Mesothelial cell of epicardium (in vitro differentiated cells): ENCODE results near the gene TLE3. TPM values are rescaled to one million over a fixed set of nuclear protein-coding genes. Genes with fewer than 3 reads are reported as not detected.

Source experiments
- DNase-seq, 2 experiments: peaks; one replicate each; pipeline ENCODE4 v3.0.0; 2021; ENCODE audit warnings: low spot score in 2 of 2; ENCODE audit not compliant: unreplicated experiment in 2 of 2
- H3K27ac Mint-ChIP-seq: 2 replicates; pipeline ENCODE4 v1.8.0; 2021; ENCODE audit warnings: mixed read lengths
- H3K27me3 Mint-ChIP-seq: 2 replicates; pipeline ENCODE4 v1.8.0; 2021; ENCODE audit warnings: low read depth, mixed read lengths
- H3K36me3 Mint-ChIP-seq: 2 replicates; pipeline ENCODE4 v1.8.0; 2021; ENCODE audit warnings: mixed read lengths
- H3K4me1 Mint-ChIP-seq: 2 replicates; pipeline ENCODE4 v1.8.0; 2021; ENCODE audit warnings: mixed read lengths
- H3K4me3 Mint-ChIP-seq: 2 replicates; pipeline ENCODE4 v1.8.0; 2021; ENCODE audit warnings: mild to moderate bottlenecking, moderate library complexity, mixed read lengths
- H3K9me3 Mint-ChIP-seq: 2 replicates; pipeline ENCODE4 v1.8.0; 2021; ENCODE audit warnings: mixed read lengths
- CTCF ChIP-seq: fragments of 200-600 bp; sonication (generic); IDR thresholded peaks from one replicate; pipeline ENCODE4 v1.5.0; 2021; ENCODE audit warnings: antibody characterized with exemption; ENCODE audit not compliant: unreplicated experiment
- total RNA-seq: library from RNA; stranded (reverse); gene quantifications from 3 replicates; pipeline ENCODE4 v1.2.1, GENCODE V29; 2021

The TLE3 gene
- total RNA-seq, 1 donor from 2014 or later = 165 TPM

DNA sequence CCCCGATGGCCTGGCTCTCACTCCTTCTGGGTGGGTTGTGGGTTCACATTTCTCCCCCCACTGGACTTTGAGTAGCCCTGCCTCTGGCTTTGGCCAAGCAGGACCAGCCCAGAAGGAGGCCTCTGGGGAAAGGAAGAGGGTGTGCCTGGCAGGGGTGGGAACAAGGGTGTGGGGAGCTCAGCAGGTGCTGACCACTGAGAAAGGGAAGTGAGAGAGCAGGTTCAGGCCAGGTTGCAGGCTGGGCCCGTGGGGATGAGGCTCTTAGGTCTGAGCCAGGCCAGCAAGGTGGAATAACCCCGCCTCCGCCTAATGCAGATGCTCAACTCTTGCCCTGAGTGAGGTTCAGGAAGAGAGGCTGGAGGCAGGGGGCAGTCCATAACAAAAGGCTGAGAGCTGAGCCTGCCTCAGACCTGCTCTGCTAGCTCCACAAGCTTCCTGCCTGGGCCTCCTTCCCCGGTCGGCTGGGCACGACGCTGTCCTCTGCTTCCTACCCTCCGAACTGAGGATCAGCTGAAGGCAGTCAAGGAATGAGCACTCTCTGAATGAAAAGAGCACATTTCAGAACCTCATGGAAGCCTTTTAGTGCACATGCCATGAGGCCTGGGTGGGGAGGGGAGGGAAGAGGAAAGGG, 82.7 kb downstream of the TLE3 start:
- no peak overlapping the region for H3K4me3 Mint-ChIP-seq
- H3K36me3 Mint-ChIP-seq = no peaks in the 10 kb centered on the region
- no peak for DNase-seq
- peaks cover 34% of the 10 kb centered on the region for H3K27me3 Mint-ChIP-seq
- no peak overlapping the region for H3K27ac Mint-ChIP-seq
- peaks cover 29% of the 10 kb centered on the region for H3K4me1 Mint-ChIP-seq
- H3K9me3 Mint-ChIP-seq = no peaks in the 10 kb centered on the region
- TF ChIP-seq CTCF = no peak

DNA sequence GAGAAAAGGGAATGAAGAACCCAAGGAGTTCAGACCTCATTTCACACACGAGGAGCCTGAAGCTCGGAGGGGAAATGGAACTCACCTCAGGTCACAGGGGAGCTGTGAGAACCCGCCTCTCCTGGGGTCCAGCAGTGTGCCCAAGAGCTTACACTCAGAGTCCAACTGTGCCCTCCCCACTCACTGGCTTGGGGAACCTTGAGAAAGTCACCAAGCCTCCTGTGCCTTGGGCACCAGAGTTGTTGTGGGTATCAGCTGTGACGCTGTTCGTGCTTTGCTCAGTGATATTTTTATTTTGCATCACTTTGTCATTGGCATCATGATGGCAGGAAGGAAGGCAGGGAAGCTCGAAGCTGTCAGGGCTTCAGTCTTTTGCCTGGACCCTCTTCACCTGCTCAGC, 83.4 kb downstream of the TLE3 start:
- Mint-ChIP-seq H3K27ac (no peak overlapping the region), H3K27me3 (peaks cover 34% of the 10 kb centered on the region), H3K4me1 (peaks cover 29% of the 10 kb centered on the region), H3K9me3 (no peaks in the 10 kb centered on the region), H3K36me3 (no peaks in the 10 kb centered on the region), H3K4me3 (no peak overlapping the region)
- TF ChIP-seq CTCF = no peak
- DNase-seq = no peak

- no peaks in the 10 kb centered on the region for H3K9me3 Mint-ChIP-seq
- no peaks in the 10 kb centered on the region for H3K36me3 Mint-ChIP-seq
- no peak for TF ChIP-seq CTCF
- peaks cover 32% of the 10 kb centered on the region for H3K4me1 Mint-ChIP-seq
- H3K4me3 Mint-ChIP-seq = no peak overlapping the region
- no peak overlapping the region for H3K27ac Mint-ChIP-seq
- H3K27me3 Mint-ChIP-seq = peaks cover 34% of the 10 kb centered on the region
- DNase-seq = no peak
Observed at GRCh38 chr15:70013656-70014313, 83.9 kb downstream of the TLE3 start.

DNA sequence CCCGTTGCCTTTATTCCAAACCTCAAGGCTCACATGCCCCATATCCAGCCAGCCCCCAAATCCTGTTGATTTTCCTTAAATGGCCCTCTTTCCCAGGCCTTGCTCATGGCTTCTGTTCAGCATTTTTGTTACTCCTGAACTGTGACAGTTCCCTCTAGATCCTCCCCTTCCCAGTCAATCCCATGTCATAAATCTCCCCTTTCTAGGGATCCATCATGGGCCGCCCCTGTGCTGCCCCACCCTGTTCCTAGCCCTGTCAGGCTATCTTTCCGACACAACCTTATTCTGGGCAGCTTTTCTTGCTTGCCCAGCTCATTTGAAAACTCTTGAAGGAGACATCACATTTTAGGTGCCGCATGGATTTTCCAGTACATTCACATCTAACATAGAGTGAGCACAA, 84.8 kb downstream of the TLE3 start:
- Mint-ChIP-seq H3K4me3 (no peak overlapping the region), H3K27me3 (peaks cover 28% of the 10 kb centered on the region)

GRCh38 chr15:70008697-70009290, 88.9 kb downstream of the TLE3 start:
- H3K4me1 Mint-ChIP-seq = peaks cover 18% of the 10 kb centered on the region
- H3K27me3 Mint-ChIP-seq = peaks cover 16% of the 10 kb centered on the region
- H3K27ac Mint-ChIP-seq = no peak overlapping the region
- no peak overlapping the region for H3K4me3 Mint-ChIP-seq
- no peak for TF ChIP-seq CTCF
- no peaks in the 10 kb centered on the region for H3K36me3 Mint-ChIP-seq
- no peak for DNase-seq
- no peaks in the 10 kb centered on the region for H3K9me3 Mint-ChIP-seq

More for the DNA sequence above, 84.8 kb downstream of the TLE3 start:
- TF ChIP-seq CTCF = no peak
- Mint-ChIP-seq H3K4me1 (peaks cover 33% of the 10 kb centered on the region), H3K36me3 (no peaks in the 10 kb centered on the region), H3K27ac (no peak overlapping the region), H3K9me3 (no peaks in the 10 kb centered on the region)
- no peak for DNase-seq
